ENCODE data around the gene SSB. TPM values are rescaled to one million over a fixed set of nuclear protein-coding genes. Genes with fewer than 3 reads are reported as not detected.

The SSB gene
- total RNA-seq, 1 donor = 94.1 TPM

DNA sequence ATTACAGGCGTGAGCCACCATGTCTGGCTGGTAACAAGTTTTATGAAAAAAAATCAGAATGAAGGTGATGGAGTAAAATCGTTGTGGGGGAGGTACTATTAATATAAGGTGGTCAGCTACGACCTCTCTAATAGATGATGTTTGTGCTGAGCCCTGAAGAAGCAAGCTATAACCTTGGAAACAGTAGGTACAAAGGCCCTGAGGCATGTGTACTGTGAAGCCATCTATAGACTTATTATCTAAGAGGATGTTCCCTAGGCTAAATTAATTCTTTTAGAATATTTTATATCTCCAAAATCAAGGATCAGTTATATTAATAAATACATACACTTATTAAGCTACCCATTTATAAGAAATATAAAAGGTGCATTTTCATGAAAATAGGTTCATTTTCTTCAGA lies 23.3 kb upstream of the SSB start:
- Histone ChIP-seq H3K27me3 (ENCODE audit: insufficient read depth, low read length) (peaks cover 4% of the 10 kb centered on the region), H3K4me1 (ENCODE audit: insufficient read depth, low read length) (peaks cover 8% of the 10 kb centered on the region), H3K4me2 (ENCODE audit: insufficient read depth, low read length) (no peak overlapping the region), H2AFZ (ENCODE audit: low read length) (peak overlapping the region; percentile 77), H3K4me3 (ENCODE audit: insufficient read depth, low read length) (no peak overlapping the region), H3K9me3 (ENCODE audit: low read depth, low read length) (no peaks in the 10 kb centered on the region), H3K79me2 (ENCODE audit: insufficient read depth, low read length) (no peaks in the 10 kb centered on the region), H3K27ac (ENCODE audit: low read depth, low read length) (no peak overlapping the region), H3K36me3 (ENCODE audit: insufficient read depth, low read length) (no peaks in the 10 kb centered on the region), H4K20me1 (ENCODE audit: insufficient read depth, low read length) (no peaks in the 10 kb centered on the region)
- TF ChIP-seq, protein P1, sequence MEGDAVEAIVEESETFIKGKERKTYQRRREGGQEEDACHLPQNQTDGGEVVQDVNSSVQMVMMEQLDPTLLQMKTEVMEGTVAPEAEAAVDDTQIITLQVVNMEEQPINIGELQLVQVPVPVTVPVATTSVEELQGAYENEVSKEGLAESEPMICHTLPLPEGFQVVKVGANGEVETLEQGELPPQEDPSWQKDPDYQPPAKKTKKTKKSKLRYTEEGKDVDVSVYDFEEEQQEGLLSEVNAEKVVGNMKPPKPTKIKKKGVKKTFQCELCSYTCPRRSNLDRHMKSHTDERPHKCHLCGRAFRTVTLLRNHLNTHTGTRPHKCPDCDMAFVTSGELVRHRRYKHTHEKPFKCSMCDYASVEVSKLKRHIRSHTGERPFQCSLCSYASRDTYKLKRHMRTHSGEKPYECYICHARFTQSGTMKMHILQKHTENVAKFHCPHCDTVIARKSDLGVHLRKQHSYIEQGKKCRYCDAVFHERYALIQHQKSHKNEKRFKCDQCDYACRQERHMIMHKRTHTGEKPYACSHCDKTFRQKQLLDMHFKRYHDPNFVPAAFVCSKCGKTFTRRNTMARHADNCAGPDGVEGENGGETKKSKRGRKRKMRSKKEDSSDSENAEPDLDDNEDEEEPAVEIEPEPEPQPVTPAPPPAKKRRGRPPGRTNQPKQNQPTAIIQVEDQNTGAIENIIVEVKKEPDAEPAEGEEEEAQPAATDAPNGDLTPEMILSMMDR (IDR thresholded peaks at IDR 0.05; ENCODE audit: extremely low read depth, low read depth, low read length) = no peak
- no peak for DNase-seq (ENCODE audit: insufficient read length, low spot score, missing footprints)

DNA sequence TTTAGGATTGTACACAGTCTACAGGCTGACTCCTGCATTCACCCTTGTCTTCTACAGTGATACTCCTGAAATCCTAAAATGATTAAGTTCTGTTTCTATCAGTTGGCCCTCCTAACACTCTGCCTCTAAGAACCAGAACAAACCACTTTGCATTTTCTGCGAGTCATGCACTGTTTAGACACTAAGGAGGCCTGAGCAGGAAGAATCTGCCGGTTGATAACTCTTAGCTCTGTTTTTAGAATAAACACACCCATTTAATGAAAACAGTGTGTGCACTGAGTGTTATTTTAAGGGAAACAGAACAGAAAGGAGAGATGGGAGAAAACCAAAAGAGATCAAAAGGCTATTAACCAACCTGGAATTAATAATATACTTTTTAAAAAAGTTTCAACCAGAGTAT lies 22.9 kb upstream of the SSB start:
- Histone ChIP-seq H3K4me2 (ENCODE audit: insufficient read depth, low read length) (peak overlapping the region; percentile 7), H3K36me3 (ENCODE audit: insufficient read depth, low read length) (no peaks in the 10 kb centered on the region), H3K27me3 (ENCODE audit: insufficient read depth, low read length) (peaks cover 4% of the 10 kb centered on the region), H3K79me2 (ENCODE audit: insufficient read depth, low read length) (no peaks in the 10 kb centered on the region), H3K9me3 (ENCODE audit: low read depth, low read length) (no peaks in the 10 kb centered on the region), H3K27ac (ENCODE audit: low read depth, low read length) (no peak overlapping the region), H3K4me3 (ENCODE audit: insufficient read depth, low read length) (no peak overlapping the region), H3K4me1 (ENCODE audit: insufficient read depth, low read length) (peaks cover 8% of the 10 kb centered on the region), H4K20me1 (ENCODE audit: insufficient read depth, low read length) (no peaks in the 10 kb centered on the region), H2AFZ (ENCODE audit: low read length) (peak overlapping the region; percentile 77)
- TF ChIP-seq, protein P1 (IDR thresholded peaks at IDR 0.05; ENCODE audit: extremely low read depth, low read depth, low read length) = no peak
- no peak for DNase-seq (ENCODE audit: insufficient read length, low spot score, missing footprints)

DNA sequence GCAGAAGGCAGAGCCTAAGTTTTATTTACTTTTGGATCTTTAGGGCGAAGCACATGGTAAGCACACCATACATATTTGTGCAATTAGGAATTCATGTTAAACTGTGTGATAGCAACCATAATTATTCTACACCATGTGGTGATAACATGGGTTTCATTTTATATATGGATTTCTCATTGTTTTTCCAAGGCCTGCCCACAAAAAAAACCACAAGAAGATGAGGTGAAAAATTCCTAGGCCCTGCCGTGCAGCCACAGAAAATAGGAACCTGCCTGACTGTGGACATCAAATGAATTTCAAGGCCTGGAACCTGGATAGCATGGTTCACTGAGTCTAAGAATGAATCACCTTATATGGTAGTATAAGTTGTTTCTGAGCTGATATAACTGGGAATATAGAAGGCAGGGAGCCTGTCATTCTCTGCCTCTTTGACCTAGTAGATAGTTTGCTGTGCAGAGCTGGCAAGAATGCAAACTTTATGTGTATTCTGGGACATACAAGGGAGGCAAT lies 22.4 kb upstream of the SSB start:
- H3K27ac ChIP-seq (ENCODE audit: low read depth, low read length) = no peak overlapping the region
- no peaks in the 10 kb centered on the region for H3K27me3 ChIP-seq (ENCODE audit: insufficient read depth, low read length)
- no peaks in the 10 kb centered on the region for H3K9me3 ChIP-seq (ENCODE audit: low read depth, low read length)
- H2AFZ ChIP-seq (ENCODE audit: low read length) = peak overlapping the region; percentile 77
- H4K20me1 ChIP-seq (ENCODE audit: insufficient read depth, low read length) = no peaks in the 10 kb centered on the region
- H3K4me3 ChIP-seq (ENCODE audit: insufficient read depth, low read length) = no peak overlapping the region
- DNase-seq (ENCODE audit: insufficient read length, low spot score, missing footprints) = no peak
- peaks cover 8% of the 10 kb centered on the region for H3K4me1 ChIP-seq (ENCODE audit: insufficient read depth, low read length)
- no peaks in the 10 kb centered on the region for H3K79me2 ChIP-seq (ENCODE audit: insufficient read depth, low read length)
- TF ChIP-seq, protein P1 (IDR thresholded peaks at IDR 0.05; ENCODE audit: extremely low read depth, low read depth, low read length) = no peak
- peak overlapping the region; percentile 7 for H3K4me2 ChIP-seq (ENCODE audit: insufficient read depth, low read length)
- H3K36me3 ChIP-seq (ENCODE audit: insufficient read depth, low read length) = no peaks in the 10 kb centered on the region

DNA sequence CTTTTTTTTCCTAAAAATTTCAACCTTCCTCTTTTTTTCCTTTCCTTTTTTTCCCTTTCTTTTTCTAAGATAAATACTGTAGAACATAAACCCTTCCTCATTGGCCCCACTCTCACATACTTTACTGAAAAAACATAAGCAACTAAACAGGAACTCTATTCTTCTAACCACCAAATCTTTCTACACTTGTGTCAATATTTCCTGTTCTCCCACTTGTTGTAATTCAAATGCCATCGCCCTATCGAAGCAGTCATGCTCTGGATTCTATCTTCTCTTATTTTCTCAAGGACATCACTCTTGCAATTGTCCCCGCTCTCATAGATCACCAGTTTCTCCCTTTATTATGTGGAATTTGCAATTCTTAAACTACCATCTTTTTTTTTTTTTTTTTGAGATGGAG lies 20.2 kb upstream of the SSB start:
- Histone ChIP-seq H3K4me1 (ENCODE audit: insufficient read depth, low read length) (peaks cover 8% of the 10 kb centered on the region), H3K4me3 (ENCODE audit: insufficient read depth, low read length) (no peak overlapping the region)

More for the DNA sequence above, 20.2 kb upstream of the SSB start:
- Histone ChIP-seq H3K9me3 (ENCODE audit: low read depth, low read length) (no peaks in the 10 kb centered on the region), H4K20me1 (ENCODE audit: insufficient read depth, low read length) (no peaks in the 10 kb centered on the region), H3K79me2 (ENCODE audit: insufficient read depth, low read length) (no peaks in the 10 kb centered on the region), H3K27ac (ENCODE audit: low read depth, low read length) (no peak overlapping the region), H3K27me3 (ENCODE audit: insufficient read depth, low read length) (no peaks in the 10 kb centered on the region), H2AFZ (ENCODE audit: low read length) (no peak overlapping the region), H3K4me2 (ENCODE audit: insufficient read depth, low read length) (no peak overlapping the region), H3K36me3 (ENCODE audit: insufficient read depth, low read length) (no peaks in the 10 kb centered on the region)
- DNase-seq (ENCODE audit: insufficient read length, low spot score, missing footprints) = no peak
- TF ChIP-seq, protein P1 (IDR thresholded peaks at IDR 0.05; ENCODE audit: extremely low read depth, low read depth, low read length) = no peak

Data from osteoblast (primary cell).